GM12892 (cell line): ENCODE data around the gene EPS8.

ENCODE experiments used
- POLR2A ChIP-seq: IDR thresholded peaks from 2 replicates; pipeline ENCODE4 v1.6.1; 2011; ENCODE audit warnings: low read depth, low read length, control low read depth
- POLR2AphosphoS5 ChIP-seq: IDR thresholded peaks from 2 replicates; pipeline ENCODE4 v1.6.1; 2011; ENCODE audit warnings: low read depth, low read length, control low read depth

GRCh38 chr12:15738438-15739015 lies 50.7 kb downstream of the EPS8 start:
- no peak for TF ChIP-seq POLR2A
- no peak for TF ChIP-seq POLR2AphosphoS5
